Muscle layer of duodenum (tissue), 2 donors: ENCODE measurements around the gene SDR39U1.
A peak's percentile ranks its signal among the peaks of the same experiment; 100 is the strongest.

Source experiments
- H3K27ac ChIP-seq: one replicate; pipeline ENCODE4 v1.7.0; 2013; ENCODE audit warnings: mild to moderate bottlenecking, low read length
- H3K27me3 ChIP-seq: one replicate; pipeline ENCODE4 v1.7.0; 2013; ENCODE audit warnings: low read depth, mild to moderate bottlenecking, control low read depth, low read length
- H3K36me3 ChIP-seq, 2 donors: one replicate each; pipeline ENCODE4 v1.7.0; 2013; ENCODE audit warnings: low read length in 2 of 2, control low read depth in 1 of 2, mild to moderate bottlenecking in 1 of 2; ENCODE audit not compliant: insufficient read depth in 2 of 2, control insufficient read depth in 1 of 2
- H3K4me1 ChIP-seq, 2 donors: one replicate each; pipeline ENCODE4 v1.7.0; 2013; ENCODE audit warnings: low read length in 2 of 2, mild to moderate bottlenecking in 2 of 2, control low read depth in 1 of 2, moderate library complexity in 1 of 2; ENCODE audit not compliant: insufficient read depth in 2 of 2, control insufficient read depth in 1 of 2
- H3K4me3 ChIP-seq, 2 donors: one replicate each; pipeline ENCODE4 v1.7.0; 2013; ENCODE audit warnings: low read length in 2 of 2, low read depth in 1 of 2, mild to moderate bottlenecking in 1 of 2
- H3K9me3 ChIP-seq, 2 donors: one replicate each; pipeline ENCODE4 v1.7.0; 2013; ENCODE audit warnings: low read length in 2 of 2, control low read depth in 1 of 2, mild to moderate bottlenecking in 1 of 2; ENCODE audit not compliant: control insufficient read depth in 1 of 2
- donor health status: healthy.

Gene SDR39U1

DNA sequence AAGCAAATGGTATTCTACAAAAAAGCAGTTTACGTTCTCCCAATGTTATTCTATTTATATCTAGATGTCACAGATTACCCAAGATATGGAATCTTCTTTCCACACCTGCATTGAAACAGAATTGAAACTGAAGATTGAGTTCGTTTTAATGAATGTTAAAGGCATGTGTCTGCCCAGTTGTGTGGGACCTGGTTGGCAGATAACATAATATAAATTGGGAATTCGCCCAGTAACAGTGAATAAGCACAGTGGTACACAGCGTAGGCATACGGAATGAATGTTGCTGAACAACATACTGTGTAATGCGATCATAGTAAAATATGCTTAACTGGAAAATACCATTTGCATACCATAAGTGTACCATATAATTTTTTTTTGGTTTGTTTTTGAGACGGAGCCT, 8.5 kb downstream of the SDR39U1 start:
- Histone ChIP-seq H3K9me3 (no peaks in the 10 kb centered on the region), H3K27ac (no peak overlapping the region), H3K36me3 (peaks cover 45 to 61% of the 10 kb centered on the region in 2 donors), H3K4me3 (no peak overlapping the region), H3K27me3 (no peaks in the 10 kb centered on the region), H3K4me1 (peaks cover 13 to 50% of the 10 kb centered on the region in 2 donors)

DNA sequence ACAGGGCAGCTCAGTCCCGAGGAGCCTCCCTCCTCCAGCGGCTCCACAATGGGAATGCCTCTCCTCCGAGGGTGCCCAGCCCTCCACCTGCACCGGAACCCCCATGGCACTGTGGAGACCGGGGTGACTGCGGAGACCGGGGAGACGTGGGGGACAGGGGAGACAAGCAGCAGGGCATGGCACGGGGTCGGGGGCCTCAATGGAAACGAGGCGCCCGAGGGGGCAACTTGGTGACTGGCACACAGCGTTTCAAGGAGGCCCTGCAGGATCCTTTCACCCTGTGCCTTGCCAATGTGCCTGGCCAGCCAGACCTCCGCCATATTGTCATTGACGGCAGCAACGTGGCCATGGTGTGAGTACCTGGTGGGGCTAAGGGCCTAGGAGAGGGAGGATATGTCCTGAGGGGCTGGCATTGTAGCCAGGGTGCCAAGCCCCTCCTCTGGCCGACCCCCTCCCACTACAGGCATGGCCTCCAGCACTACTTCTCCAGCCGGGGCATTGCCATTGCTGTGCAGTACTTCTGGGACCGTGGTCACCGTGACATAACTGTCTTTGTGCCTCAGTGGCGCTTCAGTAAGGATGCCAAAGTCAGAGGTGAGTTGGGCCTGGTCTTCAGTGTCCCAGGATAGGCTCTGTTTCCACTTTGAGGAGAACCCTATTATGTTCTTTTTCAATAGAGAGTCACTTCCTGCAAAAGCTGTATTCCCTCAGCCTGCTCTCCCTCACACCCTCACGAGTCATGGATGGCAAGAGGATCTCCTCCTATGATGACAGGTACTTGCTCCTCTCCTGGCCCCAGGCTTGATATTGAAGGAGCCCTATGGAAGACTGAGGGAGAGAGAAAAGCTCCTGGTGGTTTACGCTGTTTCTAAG, 10.1 kb downstream of the SDR39U1 start:
- Histone ChIP-seq H3K4me3 (peak overlapping the region in 1 of 2 donors; percentile 89), H3K36me3 (peaks cover 33 to 45% of the 10 kb centered on the region in 2 donors)

GRCh38 chr14:24431569-24432258, 10.9 kb downstream of the SDR39U1 start:
- no peaks in the 10 kb centered on the region for H3K9me3 ChIP-seq
- no peaks in the 10 kb centered on the region for H3K27me3 ChIP-seq
- peak overlapping the region; percentile 99 for H3K27ac ChIP-seq
- peak overlapping the region; percentile 89 to 91 for H3K4me3 ChIP-seq
- H3K4me1 ChIP-seq = peaks cover 13 to 35% of the 10 kb centered on the region in 2 donors
- peaks cover 31 to 38% of the 10 kb centered on the region in 2 donors for H3K36me3 ChIP-seq

More for the DNA sequence above, 10.1 kb downstream of the SDR39U1 start:
- no peaks in the 10 kb centered on the region for H3K9me3 ChIP-seq
- no peaks in the 10 kb centered on the region for H3K27me3 ChIP-seq
- H3K27ac ChIP-seq = no peak overlapping the region
- H3K4me1 ChIP-seq = peaks cover 13 to 43% of the 10 kb centered on the region in 2 donors

DNA sequence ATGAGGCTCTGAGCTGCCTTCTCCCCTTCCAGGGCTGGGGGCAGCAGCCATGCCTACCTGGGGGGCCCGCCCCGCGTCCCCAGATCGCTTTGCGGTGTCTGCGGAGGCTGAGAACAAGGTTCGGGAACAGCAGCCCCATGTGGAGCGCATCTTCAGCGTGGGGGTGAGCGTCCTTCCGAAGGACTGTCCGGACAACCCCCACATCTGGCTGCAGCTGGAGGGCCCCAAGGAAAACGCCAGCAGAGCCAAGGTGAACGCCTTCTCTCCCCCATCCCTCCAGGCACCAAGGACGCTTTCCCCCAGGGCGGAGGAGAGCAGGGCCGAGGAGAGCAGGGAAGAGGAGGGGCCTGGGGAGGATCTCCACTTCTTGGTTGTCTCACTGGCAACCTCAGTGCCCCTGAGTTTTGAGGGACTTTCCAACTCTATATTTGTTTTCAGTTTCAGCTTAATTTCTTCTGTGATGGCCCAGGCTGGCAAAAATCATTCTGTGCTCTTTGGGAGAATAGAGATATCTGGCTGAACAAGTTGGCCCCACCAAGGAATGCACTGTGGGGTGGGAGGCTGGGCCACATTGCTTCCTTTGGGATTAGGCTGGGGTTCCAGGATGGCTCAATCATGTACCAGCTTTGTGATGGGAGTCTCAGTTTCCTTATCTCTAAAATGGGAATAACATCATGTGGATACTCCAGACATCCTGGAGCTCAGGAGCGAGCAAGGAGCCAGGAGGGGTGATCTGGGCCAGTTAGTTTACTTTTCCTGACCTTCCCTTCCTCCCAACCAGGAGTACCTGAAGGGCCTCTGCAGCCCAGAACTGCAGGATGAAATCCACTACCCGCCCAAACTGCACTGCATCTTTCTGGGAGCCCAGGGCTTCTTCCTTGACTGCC, 11.7 kb downstream of the SDR39U1 start:
- peaks cover 13 to 27% of the 10 kb centered on the region in 2 donors for H3K4me1 ChIP-seq
- H3K36me3 ChIP-seq = peaks cover 23 to 30% of the 10 kb centered on the region in 2 donors

DNA sequence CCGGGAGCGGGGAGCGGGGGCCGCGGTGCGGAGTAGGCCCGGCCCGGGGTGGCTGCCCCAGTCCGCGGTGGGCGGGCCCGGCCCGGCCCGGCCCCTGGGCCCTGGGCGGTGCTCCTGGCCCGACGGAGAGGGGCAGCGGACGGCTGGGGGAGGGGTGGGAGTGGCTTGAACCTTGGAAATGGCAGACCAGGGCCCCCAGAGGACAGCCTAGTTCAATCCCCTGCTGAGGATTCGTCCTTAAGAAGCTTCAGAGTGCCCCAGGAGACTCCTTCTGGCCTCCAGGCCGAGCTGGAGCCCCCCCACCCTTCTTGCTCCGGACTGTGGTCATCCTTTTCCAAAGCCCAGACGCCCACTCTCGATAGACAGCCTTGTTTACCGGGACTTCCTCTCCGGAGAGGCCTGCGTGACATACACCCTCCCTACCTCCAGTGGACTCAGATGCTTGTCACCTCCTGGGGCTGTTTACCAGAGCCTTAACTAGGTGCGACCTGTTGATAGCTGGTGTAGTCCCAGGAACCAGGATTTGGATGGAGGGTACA, 12.4 kb downstream of the SDR39U1 start:
- H3K36me3 ChIP-seq = peaks cover 17 to 28% of the 10 kb centered on the region in 2 donors
- peak overlapping the region; percentile 89 to 91 for H3K4me3 ChIP-seq
- H3K27ac ChIP-seq = peak overlapping the region; percentile 99
- H3K9me3 ChIP-seq = no peaks in the 10 kb centered on the region
- H3K27me3 ChIP-seq = no peaks in the 10 kb centered on the region
- H3K4me1 ChIP-seq = peaks cover 20 to 26% of the 10 kb centered on the region in 2 donors

More for the DNA sequence above, 11.7 kb downstream of the SDR39U1 start:
- Histone ChIP-seq H3K27ac (peak overlapping the region; percentile 99), H3K9me3 (no peaks in the 10 kb centered on the region), H3K27me3 (no peaks in the 10 kb centered on the region), H3K4me3 (peak overlapping the region; percentile 89 to 91)

GRCh38 chr14:24429395-24430142, 13.0 kb downstream of the SDR39U1 start, which contains the start of the genes CBLN3 and KHNYN:
TSS of gene CBLN3 (minus strand) at chr14:24429668. CDS start at chr14:24429054, 614 bp downstream.
TSS of gene KHNYN (plus strand) at chr14:24429954. CDS start at chr14:24430731, 777 bp downstream.
- H3K9me3 ChIP-seq = no peaks in the 10 kb centered on the region
- H3K27ac ChIP-seq = peak within 1 kb of the TSS; percentile 99
- H3K36me3 ChIP-seq = peaks cover 17 to 23% of the 10 kb centered on the region in 2 donors
- H3K4me3 ChIP-seq = peak within 1 kb of the TSS; percentile 89 to 91
- H3K4me1 ChIP-seq = peaks cover 22 to 26% of the 10 kb centered on the region in 2 donors
- no peaks in the 10 kb centered on the region for H3K27me3 ChIP-seq

DNA sequence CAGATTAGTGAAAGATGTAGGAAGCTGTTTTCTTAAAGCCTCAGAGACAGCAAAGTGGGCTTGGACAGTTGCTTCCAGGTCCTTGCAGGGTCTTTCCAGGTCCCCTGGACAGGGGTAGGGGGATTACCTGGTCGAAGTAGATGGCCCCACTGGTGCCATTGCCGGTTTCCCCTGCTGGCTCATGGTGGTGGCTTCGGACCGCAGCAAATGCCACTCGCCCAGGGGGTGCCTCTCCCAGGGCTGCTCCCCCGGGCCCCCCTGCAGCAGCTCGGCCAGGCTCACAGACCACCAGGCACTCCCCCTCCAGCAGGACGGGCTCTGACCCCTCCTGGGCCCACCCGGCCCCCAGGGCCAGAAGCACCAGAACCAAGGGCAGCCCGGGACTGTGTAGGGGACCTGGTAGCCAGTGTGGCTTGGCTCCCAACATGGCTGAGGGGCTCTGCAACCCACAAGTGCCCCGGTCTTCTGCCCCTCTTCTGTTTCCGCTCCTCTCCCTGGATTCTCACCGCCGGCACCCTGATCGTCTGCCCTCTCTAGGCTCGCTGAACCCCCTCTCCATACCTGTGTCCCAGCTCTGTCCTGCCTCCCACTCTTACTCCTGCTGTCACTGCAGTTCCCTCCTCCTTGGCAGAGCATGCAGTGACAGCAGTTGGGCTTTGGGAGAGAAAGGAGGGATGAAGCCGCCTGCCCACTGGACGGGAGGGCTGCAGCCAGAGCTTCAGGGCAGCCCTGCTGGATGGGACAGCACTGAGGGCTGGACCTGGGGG, 13.8 kb downstream of the SDR39U1 start:
- Histone ChIP-seq H3K27me3 (no peaks in the 10 kb centered on the region), H3K4me3 (peak overlapping the region; percentile 55 to 89), H3K36me3 (peaks cover 14 to 17% of the 10 kb centered on the region in 2 donors), H3K9me3 (no peaks in the 10 kb centered on the region), H3K4me1 (peaks cover 22 to 26% of the 10 kb centered on the region in 2 donors), H3K27ac (peak overlapping the region; percentile 91)

GRCh38 chr14:24427537-24428508, 14.8 kb downstream of the SDR39U1 start:
- Histone ChIP-seq H3K4me3 (no peak overlapping the region), H3K9me3 (no peaks in the 10 kb centered on the region), H3K27ac (peak overlapping the region; percentile 32), H3K4me1 (peaks cover 19 to 22% of the 10 kb centered on the region in 2 donors), H3K36me3 (peaks cover 5 to 8% of the 10 kb centered on the region in 2 donors), H3K27me3 (no peaks in the 10 kb centered on the region)
